Measurements from ENCODE around the gene MACROD1. TPM values are rescaled to one million over a fixed set of nuclear protein-coding genes. Genes with fewer than 3 reads are reported as not detected.

The MACROD1 gene
- total and polyA plus RNA-seq, 9 of the 15 experiments (the other 6 are each of a cell fraction or from before 2014, with no cell fraction given) = 1.1 to 60.0 (median 26.4) TPM

DNA sequence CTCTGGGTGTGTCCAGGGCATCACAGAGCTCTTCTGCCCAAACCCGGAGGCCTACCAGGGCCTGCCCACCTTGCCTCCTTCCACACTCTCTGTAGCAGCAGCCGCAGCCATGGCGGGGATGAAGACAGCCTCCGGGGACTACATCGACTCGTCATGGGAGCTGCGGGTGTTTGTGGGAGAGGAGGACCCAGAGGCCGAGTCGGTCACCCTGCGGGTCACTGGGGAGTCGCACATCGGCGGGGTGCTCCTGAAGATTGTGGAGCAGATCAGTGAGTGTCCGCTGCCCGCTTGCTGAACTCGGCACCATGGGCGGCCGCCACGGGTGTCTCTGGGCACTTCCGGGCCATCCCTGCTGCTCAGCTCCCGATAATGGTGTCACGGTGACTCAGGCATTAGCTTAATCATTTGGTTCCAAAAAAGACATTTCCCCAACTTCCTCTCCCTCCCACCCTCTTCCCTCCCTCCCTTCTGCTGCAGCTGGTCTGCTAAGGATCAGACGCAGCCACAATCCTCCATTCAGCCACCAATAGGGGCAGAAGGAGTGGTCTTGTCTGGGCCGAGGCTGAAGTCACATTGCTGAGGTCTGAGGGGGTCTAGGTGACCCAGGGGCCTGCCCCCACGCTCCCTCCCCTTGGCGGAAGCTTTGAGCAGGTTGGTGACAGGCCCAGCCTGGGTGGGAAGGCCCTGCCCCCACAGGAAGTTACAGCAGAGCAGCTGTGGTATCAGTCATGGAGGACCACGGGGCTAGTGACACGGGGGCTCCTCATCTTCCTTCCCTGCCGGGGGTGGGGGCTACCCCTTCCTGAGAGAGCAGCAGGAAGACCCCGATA is 41.6 kb upstream of the MACROD1 start (continued):
- no peak for TF ChIP-seq SFPQ (IDR thresholded peaks at IDR 0.05; ENCODE audit: low read depth, low read length)
- TF ChIP-seq ZNF280A (IDR thresholded peaks at IDR 0.05; ENCODE audit: low read depth, partially characterized antibody) = no peak
- TF ChIP-seq ZNF354B (CRISPR knock-in tag; IDR thresholded peaks at IDR 0.05) = no peak
- no peak for TF ChIP-seq RHOXF2B (CRISPR knock-in tag; conservative IDR thresholded peaks at IDR 0.05)
- peak; percentile 50 for TF ChIP-seq HNRNPL (IDR thresholded peaks at IDR 0.05; ENCODE audit: low read depth, low read length)
- TF ChIP-seq PCBP1 (IDR thresholded peaks at IDR 0.05; ENCODE audit: low read depth, low read length, poor library complexity, severe bottlenecking) = no peak
- no peak for TF ChIP-seq CCAR2 (IDR thresholded peaks at IDR 0.05; ENCODE audit: low read depth, low read length)
- TF ChIP-seq FOXK1 (CRISPR knock-in tag; IDR thresholded peaks at IDR 0.05; ENCODE audit: borderline replicate concordance) = no peak; the same call in 1 of the 2 replicates
- no peak for TF ChIP-seq ZNF133 (CRISPR knock-in tag; IDR thresholded peaks at IDR 0.05)
- TF ChIP-seq TCF3 (CRISPR knock-in tag; IDR thresholded peaks at IDR 0.05) = peak; percentile 72
- peak; percentile 58 for TF ChIP-seq RBBP5 (IDR thresholded peaks at IDR 0.05; ENCODE audit: borderline replicate concordance, insufficient read depth, low read length, poor library complexity, severe bottlenecking)
- no peak for TF ChIP-seq ZNF707 (CRISPR knock-in tag; conservative IDR thresholded peaks at IDR 0.05)
- TF ChIP-seq HMG20A (CRISPR knock-in tag; conservative IDR thresholded peaks at IDR 0.05) = no peak
- TF ChIP-seq HMG20B (CRISPR knock-in tag; IDR thresholded peaks at IDR 0.05) = no peak
- TF ChIP-seq SAFB2 (IDR thresholded peaks at IDR 0.05; ENCODE audit: borderline replicate concordance, low read depth, low read length, severe bottlenecking) = no peak
- TF ChIP-seq FOSL1 (tag; conservative IDR thresholded peaks at IDR 0.05) = peak; percentile 92
- no peak for TF ChIP-seq PHTF2 (CRISPR knock-in tag; IDR thresholded peaks at IDR 0.05)
- peak; percentile 34; the same call in 1 of the 2 replicates for TF ChIP-seq TCF7 (IDR thresholded peaks at IDR 0.05; ENCODE audit: borderline replicate concordance)
- no peak for TF ChIP-seq ID3 (CRISPR knock-in tag; IDR thresholded peaks at IDR 0.05)
- 0 out of 2 replicates have a peak, but pooled peaks have one; percentile 14 for TF ChIP-seq ID3 (tag; IDR thresholded peaks at IDR 0.05)
- peak; percentile 34; the same call in 1 of the 2 replicates for TF ChIP-seq NR4A1 (CRISPR knock-in tag; IDR thresholded peaks at IDR 0.05)
- peak; percentile 38; the same call in 1 of the 2 replicates for TF ChIP-seq NR4A1 (tag; IDR thresholded peaks at IDR 0.05)
- TF ChIP-seq ZNF778 (CRISPR knock-in tag; IDR thresholded peaks at IDR 0.05) = no peak
- no peak for TF ChIP-seq RBM39 (optimal IDR thresholded peaks at IDR 0.05; ENCODE audit: low read depth, low read length)
